ENCODE measurements around the gene SH3D21.

- TF ChIP-seq CEBPZ (IDR thresholded peaks at IDR 0.05; ENCODE audit: low read depth, low read length) (no peak), MTA3 (IDR thresholded peaks at IDR 0.05; ENCODE audit: borderline replicate concordance, low read length) (no peak), RAD51 (IDR thresholded peaks at IDR 0.05) (no peak), ATF7 (IDR thresholded peaks at IDR 0.05; ENCODE audit: low read depth) (no peak), SMARCA5 (IDR thresholded peaks at IDR 0.05) (no peak), EGR1 (IDR thresholded peaks at IDR 0.05; ENCODE audit: borderline replicate concordance in 1 of 2, low read depth in 2 of 2, low read length in 2 of 2) (no peak), WRNIP1 (IDR thresholded peaks at IDR 0.05; ENCODE audit: borderline replicate concordance, low read depth, low read length) (no peak), FOS (IDR thresholded peaks at IDR 0.05; ENCODE audit: borderline replicate concordance, extremely low read depth, insufficient read length) (no peak), EZH2 (IDR thresholded peaks at IDR 0.05; ENCODE audit: borderline replicate concordance, control insufficient read depth, low read depth, low read length) (no peak)
Observed at GRCh38 chr1:36324353-36324703, 18.2 kb downstream of the SH3D21 start.
